GM18868 (cell line): ENCODE measurements around the gene HACD2.

Source experiments
- ATAC-seq: cut with Tn5 transposase; IDR thresholded peaks from one replicate; pipeline ENCODE4 v1.9.1; 2021; ENCODE audit warnings: mild to moderate bottlenecking, moderate library complexity; ENCODE audit not compliant: unreplicated experiment

HACD2 gene

DNA sequence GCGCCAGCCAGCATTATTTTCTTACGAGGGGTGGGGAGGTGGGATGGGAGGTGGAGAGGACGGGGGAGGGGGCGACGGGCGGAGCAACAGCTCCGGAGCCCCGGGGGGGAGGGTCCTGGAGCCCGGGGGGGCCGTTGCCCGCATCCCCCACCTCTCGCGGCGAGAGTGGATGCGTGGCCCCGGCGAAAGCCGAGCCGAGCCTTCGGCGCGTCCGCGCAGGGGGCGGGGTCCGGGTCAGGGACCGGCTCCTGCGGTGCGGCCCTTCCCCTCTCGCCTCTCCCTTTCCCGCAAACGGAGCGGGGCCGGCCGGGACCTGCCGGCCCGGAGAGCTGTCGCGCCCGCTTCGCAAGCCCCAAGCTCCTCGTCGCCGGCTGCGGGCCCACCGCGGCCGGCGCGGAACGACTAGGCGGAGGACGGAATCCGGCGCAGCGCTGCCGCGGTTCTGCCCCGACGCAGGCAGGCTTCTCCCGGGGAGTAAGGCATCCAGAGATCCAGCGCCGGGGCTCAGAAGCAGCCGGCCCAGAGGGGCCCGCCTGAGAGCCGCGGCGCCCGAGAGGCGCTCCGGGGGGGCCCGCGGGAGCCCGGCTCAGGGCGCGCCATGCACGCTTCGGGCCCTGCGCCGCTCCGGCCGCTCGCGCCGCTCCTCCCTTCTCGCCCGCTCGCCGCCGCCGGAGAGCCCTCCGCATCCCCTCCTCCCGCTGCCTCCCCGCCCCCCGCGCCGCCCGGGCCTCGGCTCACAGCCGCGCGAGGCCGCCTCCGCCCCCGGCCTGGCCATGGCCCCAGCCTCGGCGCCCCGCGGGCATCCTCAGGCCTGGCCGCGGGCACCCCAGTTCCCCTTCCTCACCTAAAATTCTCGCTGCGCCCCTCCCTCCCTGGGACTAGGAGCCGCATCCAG is 135.5 kb downstream of the HACD2 start:
- ATAC-seq, result no peak

DNA sequence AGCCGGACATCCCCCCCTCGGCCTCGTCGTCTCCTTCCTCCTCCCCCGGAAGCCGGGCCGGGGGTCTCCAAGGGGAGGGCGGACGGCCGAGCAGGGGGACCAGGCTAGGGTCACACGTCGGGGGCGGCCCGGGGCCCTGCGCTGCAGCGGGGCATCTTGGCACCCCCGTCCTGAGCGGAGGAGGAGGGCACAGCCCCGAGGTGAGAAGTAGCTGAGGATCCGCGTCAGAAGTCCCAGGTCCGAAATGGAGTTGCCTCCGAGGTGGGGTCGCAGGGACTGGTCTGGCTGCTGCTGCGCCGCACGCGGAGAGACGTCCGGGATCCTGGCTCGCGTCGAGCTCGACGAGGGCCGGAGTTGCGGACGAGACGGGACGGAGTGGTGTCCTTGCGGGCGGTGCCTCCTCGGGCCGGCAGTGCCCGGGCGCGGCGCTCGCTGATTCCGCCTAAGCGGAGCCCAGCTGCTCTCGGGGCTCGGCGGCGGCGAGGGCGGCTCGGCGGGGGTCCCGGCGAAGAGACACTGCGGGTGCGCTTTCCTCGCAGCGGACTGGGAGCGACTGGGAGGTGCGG is 136.2 kb downstream of the HACD2 start, which contains the start of gene ADCY5:
Gene ADCY5, minus strand, starts transcription at position 555 of the 566 bp plus-strand sequence. Its CDS starts 545 bp downstream, at position 10.
- ATAC-seq, result no peak

DNA sequence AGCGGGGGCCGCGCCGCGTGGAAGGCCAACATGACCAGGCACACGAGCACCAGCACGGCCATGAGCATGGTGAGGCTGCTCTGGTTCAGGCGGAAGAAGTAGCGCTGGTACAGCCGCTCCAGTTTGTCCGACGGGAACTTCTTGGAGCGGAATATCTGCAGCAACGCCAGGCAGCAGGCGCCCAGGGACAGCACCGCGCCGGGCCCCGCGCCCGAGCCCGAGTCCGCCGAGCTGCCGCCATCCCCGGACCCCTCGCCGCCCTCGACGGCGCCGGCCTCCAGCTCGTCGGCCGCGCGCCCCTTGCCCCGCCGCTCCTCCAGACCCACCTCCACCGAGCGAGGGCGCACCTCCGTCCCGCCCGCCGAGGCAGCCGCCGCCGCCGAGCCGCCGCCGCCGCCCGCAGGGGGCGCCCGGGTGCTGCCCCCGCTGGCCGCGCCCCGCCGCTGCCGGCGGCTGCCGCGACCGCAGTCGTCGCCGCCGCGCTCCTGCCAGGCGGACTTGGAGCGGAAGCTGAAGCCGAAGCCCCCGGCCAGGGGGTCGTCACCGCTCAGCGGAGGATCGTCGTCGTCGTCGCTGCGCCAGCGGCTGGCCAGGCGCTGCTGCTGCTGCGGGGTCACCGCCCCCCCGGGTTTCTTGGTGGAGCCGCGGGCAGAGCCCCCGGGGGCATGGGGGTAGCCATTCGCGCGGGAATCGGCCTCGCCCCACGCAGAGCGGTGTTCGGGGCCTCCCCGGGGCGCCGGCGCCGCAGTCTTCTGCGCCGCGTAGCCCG is 136.9 kb downstream of the HACD2 start:
- ATAC-seq, result no peak

DNA sequence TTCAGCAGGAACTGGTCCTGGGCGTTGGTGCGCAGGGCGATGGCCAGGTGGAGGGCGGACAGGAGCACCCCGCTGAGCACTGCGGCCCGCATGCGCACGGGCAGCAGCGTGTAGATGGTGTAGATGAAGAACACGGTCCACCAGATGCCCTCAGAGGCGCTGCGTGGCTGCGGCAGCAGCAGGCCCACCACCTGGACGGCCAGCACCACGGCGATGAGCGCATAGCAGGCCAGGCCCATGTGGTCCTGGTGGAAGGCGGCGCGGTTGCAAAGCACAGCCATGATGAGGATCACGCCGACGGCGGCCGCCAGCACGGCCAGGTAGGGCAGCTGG is 137.5 kb downstream of the HACD2 start:
- no peak for ATAC-seq

DNA sequence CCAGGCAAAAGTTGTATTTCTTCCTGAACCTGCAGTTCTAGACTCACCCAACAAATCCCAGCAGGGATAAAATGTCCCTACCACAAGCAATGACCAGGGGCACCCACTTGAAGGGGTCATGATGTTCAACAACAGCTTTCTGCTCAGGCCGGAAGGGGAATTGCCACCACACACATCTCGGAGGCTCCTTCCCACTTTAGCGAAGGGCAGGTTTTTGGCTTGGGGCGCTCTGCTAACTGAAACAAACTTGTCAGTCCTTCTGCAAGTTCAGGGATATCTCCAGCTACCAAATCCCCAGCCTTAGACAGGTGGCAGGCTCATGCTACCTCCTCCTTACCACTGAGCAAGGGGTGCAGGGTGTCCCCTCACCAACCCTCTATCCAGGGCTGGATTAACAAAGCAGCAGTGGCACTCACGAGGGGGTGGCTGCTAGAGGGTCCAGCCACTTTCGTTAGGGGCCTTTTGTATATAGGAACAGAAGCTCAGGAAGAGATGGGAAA is 138.2 kb downstream of the HACD2 start:
- ATAC-seq, result no peak

DNA sequence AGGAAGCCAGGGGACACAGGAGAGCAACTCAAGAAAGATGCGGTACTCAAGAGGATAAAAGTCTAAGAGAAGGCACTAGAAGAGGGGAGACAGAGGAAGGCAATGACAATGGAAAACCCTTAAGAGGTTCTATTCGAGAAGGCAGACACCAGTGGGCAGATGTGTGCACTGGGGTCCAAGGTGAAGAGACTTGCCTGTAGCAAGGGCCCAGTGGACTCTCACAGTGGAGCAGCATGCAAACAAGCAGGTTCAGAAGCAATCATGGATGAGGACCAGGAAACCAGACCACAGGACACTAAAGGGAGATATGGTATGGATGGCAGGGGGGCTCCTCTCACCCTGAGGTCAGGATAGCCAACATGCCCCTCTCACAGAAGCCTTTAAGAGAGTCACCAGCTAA is 138.6 kb downstream of the HACD2 start:
- no peak for ATAC-seq

DNA sequence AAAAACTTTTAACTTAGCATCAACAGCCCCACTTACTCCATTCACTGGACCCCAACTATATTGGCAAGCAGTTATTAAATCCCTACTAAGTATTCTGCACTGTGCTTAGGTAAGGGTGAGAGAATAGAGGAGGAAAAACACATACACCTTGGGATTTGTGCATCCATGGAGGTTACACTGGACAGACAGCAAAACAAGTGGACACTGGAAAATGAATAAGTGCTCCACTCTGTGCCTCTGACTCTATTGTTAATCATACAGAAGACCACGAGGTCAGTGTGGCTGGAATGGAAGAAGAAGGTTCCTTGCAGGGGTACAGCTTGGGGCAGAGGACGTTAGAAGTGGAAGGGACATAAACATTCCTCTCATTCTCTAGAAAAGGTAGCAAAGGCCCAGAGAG is 139.2 kb downstream of the HACD2 start:
- ATAC-seq, result no peak

DNA sequence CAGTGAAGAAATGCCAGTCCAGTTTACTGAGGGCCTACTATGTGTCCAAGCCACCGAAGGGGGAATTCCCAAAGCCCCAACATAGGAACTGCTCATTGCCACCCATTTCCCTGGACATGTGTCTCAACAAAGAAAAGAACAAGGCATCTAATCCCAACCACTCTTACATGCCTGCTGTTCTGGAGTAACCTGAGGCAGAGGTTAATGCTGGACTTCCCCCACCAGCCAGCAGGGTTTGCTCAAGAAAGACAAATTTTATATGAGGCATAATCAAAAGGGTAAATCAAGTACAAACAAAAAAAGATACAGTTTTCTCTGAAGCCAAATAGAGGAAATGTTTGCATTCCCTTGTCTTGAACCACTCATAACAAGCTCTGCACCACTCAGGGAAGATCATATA is 140.1 kb downstream of the HACD2 start:
- no peak for ATAC-seq

DNA sequence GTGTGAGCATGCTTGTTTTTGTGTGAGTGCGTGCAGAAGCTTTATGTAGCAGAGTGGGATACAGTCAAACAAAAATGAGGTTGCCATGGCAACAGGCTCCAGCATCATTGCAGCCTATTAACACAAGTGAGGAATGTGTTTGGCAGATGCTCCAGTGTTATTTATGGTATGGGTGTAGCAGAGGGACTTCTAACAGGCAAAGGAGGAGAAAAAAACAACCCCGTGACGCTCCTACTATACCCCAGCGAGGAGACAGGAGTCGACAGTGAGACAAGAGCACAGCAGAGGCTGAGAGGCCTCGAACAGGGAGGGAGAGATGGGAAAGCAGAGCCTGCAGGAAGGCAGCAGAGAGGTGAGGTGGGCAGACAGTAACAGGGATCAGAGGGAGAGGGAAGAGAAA is 140.8 kb downstream of the HACD2 start:
- no peak for ATAC-seq

DNA sequence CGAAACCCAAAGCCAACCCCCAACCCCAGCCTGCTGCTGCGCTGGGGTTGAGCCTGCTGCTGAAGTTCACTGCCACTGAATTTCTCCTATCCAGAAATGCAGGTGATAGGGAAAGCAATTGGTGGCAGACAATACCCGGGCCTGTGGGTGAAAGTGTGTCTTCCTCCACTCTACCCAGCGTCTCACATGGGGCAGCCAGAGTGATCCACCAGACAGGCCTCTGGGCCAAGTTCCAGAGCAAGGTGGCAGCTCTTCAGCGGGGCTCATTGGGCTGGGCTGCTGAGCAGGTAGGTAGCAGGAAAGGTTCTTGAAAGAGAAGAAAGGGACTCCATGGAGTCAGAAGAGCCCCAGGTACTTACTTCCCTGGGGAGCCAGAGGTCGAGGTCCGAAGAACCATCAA is 141.9 kb downstream of the HACD2 start:
- ATAC-seq, result no peak

DNA sequence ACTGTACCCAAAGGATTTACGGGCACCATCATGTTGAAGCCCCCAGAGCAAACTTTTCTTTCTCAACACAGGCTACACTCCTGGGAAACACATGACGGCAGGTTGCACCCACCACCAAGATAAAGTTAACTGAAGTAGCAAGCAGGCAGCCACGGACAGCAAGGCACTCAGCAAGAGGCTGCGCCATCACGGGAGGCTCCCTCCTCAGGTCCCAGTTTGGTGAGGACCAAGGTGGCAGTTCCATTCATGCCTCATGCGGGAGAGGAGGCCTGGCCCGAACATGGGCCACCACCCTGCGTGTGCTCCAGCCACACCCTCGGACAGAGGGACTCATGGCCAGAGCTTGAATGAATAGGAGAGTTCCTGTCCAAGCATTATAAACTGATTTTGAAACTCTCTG is 142.7 kb downstream of the HACD2 start:
- ATAC-seq, result no peak
